HEK293 (cell line): Measurements from ENCODE around the gene SLC25A36.

Experiments used
- CTCF ChIA-PET: fragments of 350-600 bp; formaldehyde crosslinking; extraction: SDS; loops from one replicate; lab custom pipeline; 2021; ENCODE audit warnings: antibody characterized with exemption; lab: Yijun Ruan, JAX
- POLR2A ChIA-PET: fragments of 300-600 bp; formaldehyde crosslinking; extraction: SDS; loops from one replicate; lab custom pipeline; 2020; ENCODE audit warnings: antibody characterized with exemption, inconsistent platforms; lab: Yijun Ruan, JAX
- H3K27ac ChIP-seq: fragments of 200-500 bp; sonication (Bioruptor generic); 2 replicates; pipeline ENCODE4 v1.5.1; 2014; ENCODE audit warnings: low read depth, low read length, control low read depth, inconsistent platforms; ENCODE audit errors: extremely low read depth
- H3K36me3 ChIP-seq, 2 experiments: fragments of 200-500 bp in 1 of 2; sonication (Bioruptor generic) in 1 of 2; 1 replicate in 1 of 2; 2 replicates in 1 of 2; pipeline ENCODE4 v1.5.1; 2014 to 2017; ENCODE audit warnings: inconsistent platforms in 2 of 2, low read length in 2 of 2; ENCODE audit not compliant: control insufficient read depth in 2 of 2, insufficient read depth in 1 of 2
- H3K4me1 ChIP-seq: fragments of 200-500 bp; sonication (Bioruptor generic); 2 replicates; pipeline ENCODE4 v1.5.1; 2014; ENCODE audit warnings: mild to moderate bottlenecking, low read length, inconsistent platforms; ENCODE audit not compliant: control insufficient read depth, insufficient read depth
- H3K4me3 ChIP-seq: 2 replicates; pipeline ENCODE4 v1.5.1; 2011; ENCODE audit warnings: low read depth, mild to moderate bottlenecking, control low read depth, low read length, moderate library complexity
- H3K9me3 ChIP-seq: fragments of 200-500 bp; sonication (Bioruptor generic); 2 replicates; pipeline ENCODE4 v1.5.1; 2014; ENCODE audit warnings: low read depth, low read length, inconsistent platforms; ENCODE audit not compliant: control insufficient read depth, insufficient read depth
- ATF2 ChIP-seq: fragments of 450-650 bp; formaldehyde crosslinking; IDR thresholded peaks from 2 replicates; pipeline ENCODE4 v1.5.1; 2016; ENCODE audit warnings: missing biosample characterization, missing genetic modification characterization, low read depth
- GLI4 ChIP-seq: fragments of 450-650 bp; formaldehyde crosslinking; IDR thresholded peaks from 2 replicates; pipeline ENCODE4 v1.5.1; 2016; ENCODE audit warnings: missing biosample characterization, missing genetic modification characterization
- PRDM2 ChIP-seq: fragments of 450-650 bp; formaldehyde crosslinking; IDR thresholded peaks from 2 replicates; pipeline ENCODE4 v1.5.1; 2016; ENCODE audit warnings: missing biosample characterization, missing genetic modification characterization, borderline replicate concordance
- ZFP41 ChIP-seq: fragments of 450-650 bp; formaldehyde crosslinking; IDR thresholded peaks from 2 replicates; pipeline ENCODE4 v1.5.1; 2016; ENCODE audit warnings: missing biosample characterization, missing genetic modification characterization, borderline replicate concordance
- ZNF148 ChIP-seq: fragments of 450-650 bp; formaldehyde crosslinking; IDR thresholded peaks from 2 replicates; pipeline ENCODE4 v1.5.0; 2017; ENCODE audit warnings: missing biosample characterization, missing genetic modification characterization, borderline replicate concordance
- ZNF302 ChIP-seq: fragments of 450-650 bp; formaldehyde crosslinking; IDR thresholded peaks from 2 replicates; pipeline ENCODE4 v1.5.1; 2016; ENCODE audit warnings: missing biosample characterization, missing genetic modification characterization, low read depth
- ZNF324 ChIP-seq: fragments of 450-650 bp; formaldehyde crosslinking; IDR thresholded peaks from 2 replicates; pipeline ENCODE4 v1.5.1; 2016; ENCODE audit warnings: missing biosample characterization, missing genetic modification characterization
- ZNF362 ChIP-seq: fragments of 450-650 bp; formaldehyde crosslinking; IDR thresholded peaks from 2 replicates; pipeline ENCODE4 v1.5.1; 2016; ENCODE audit warnings: missing biosample characterization, missing genetic modification characterization
- ZNF518A ChIP-seq: fragments of 450-650 bp; formaldehyde crosslinking; conservative IDR thresholded peaks from 2 replicates; pipeline ENCODE4 v1.5.1; 2016; ENCODE audit warnings: low read depth, missing biosample characterization, missing genetic modification characterization
- ZNF660 ChIP-seq: fragments of 450-650 bp; IDR thresholded peaks from 2 replicates; pipeline ENCODE4 v1.5.1; 2018; ENCODE audit warnings: missing biosample characterization, mild to moderate bottlenecking, missing genetic modification characterization
- ZNF76 ChIP-seq: fragments of 450-650 bp; formaldehyde crosslinking; IDR thresholded peaks from 2 replicates; pipeline ENCODE4; 2016; ENCODE audit warnings: low read depth, missing biosample characterization, missing genetic modification characterization, borderline replicate concordance
- ZNF785 ChIP-seq: fragments of 450-650 bp; formaldehyde crosslinking; IDR thresholded peaks from 2 replicates; pipeline ENCODE4 v1.5.1; 2016; ENCODE audit warnings: missing biosample characterization, missing genetic modification characterization

The SLC25A36 gene

GRCh38 chr3:140974900-140975299, 33.3 kb downstream of the SLC25A36 start:
- POLR2A ChIA-PET: no interaction called here
- H3K4me1 ChIP-seq: no peaks in the 10 kb centered on the region
- no peaks in the 10 kb centered on the region for H3K9me3 ChIP-seq
- H3K4me3 ChIP-seq: no peak overlapping the region
- H3K36me3 ChIP-seq: peaks cover 15 to 51% of the 10 kb centered on the region in 2 experiments; a peak in 2 of 3 replicates
- TF ChIP-seq ZNF76: no peak
- 0 out of 2 replicates have a peak, but pooled peaks have one; percentile 13 for TF ChIP-seq ZNF362 (tag by site-specific recombination)
- TF ChIP-seq ZNF518A: no peak
- no peak for TF ChIP-seq ZNF660
- peak; percentile 20; the same call in 1 of the 2 replicates for TF ChIP-seq ATF2 (tag by site-specific recombination)
- H3K27ac ChIP-seq: no peak overlapping the region
- CTCF ChIA-PET: interaction anchor here (1.7 to 2.2 kb wide), 2 partner anchors 76 to 111 kb away, joined by 3 to 11 read pairs; no protein-coding TSS in a partner anchor

GRCh38 chr3:140980663-140981062, 39.0 kb downstream of the SLC25A36 start:
- Histone ChIP-seq H3K27ac (no peak overlapping the region), H3K4me1 (no peaks in the 10 kb centered on the region), H3K9me3 (no peaks in the 10 kb centered on the region), H3K36me3 (peaks cover 7 to 24% of the 10 kb centered on the region in 2 experiments; a peak in 2 of 3 replicates), H3K4me3 (no peak overlapping the region)
- ChIA-PET CTCF (no interaction called here), POLR2A (no interaction called here)
- TF ChIP-seq ZNF518A (no peak), GLI4 (tag by site-specific recombination) (no peak), ZFP41 (no peak), ZNF785 (tag by site-specific recombination) (no peak), PRDM2 (tag by site-specific recombination) (no peak), ZNF302 (tag by site-specific recombination) (no peak), ZNF148 (no peak), ZNF324 (tag by site-specific recombination) (no peak)
